Omental fat pad (tissue), 4 donors: ENCODE data around the gene FZR1. TPM values are rescaled to one million over a fixed set of nuclear protein-coding genes. Genes with fewer than 3 reads are reported as not detected.

ENCODE experiments used
- ATAC-seq: fragments of 150-250 bp; one replicate; pipeline ENCODE4 v1.9.1; 2016; ENCODE audit warnings: mild to moderate bottlenecking, moderate library complexity; ENCODE audit not compliant: low FRiP score
- DNase-seq: peaks from one replicate; pipeline ENCODE4 v3.0.0-alpha.2; 2019; ENCODE audit warnings: low spot score
- CTCF ChIP-seq, 3 donors: fragments of 450-650 bp; IDR thresholded peaks; one replicate each; pipeline ENCODE4 v1.5.1; 2016 to 2017; ENCODE audit warnings: antibody characterized with exemption in 3 of 3, mild to moderate bottlenecking in 3 of 3, moderate library complexity in 2 of 3
- total RNA-seq, 4 donors: library from RNA; depleted of rRNA; stranded (reverse); fragments of >200 nt; gene quantifications; one replicate each; pipeline ENCODE4 v1.1.0, GENCODE V29; 2016

Gene FZR1
- total RNA-seq, result 10 to 100 TPM; 10.0 to 33.1 (median 15.3) TPM

DNA sequence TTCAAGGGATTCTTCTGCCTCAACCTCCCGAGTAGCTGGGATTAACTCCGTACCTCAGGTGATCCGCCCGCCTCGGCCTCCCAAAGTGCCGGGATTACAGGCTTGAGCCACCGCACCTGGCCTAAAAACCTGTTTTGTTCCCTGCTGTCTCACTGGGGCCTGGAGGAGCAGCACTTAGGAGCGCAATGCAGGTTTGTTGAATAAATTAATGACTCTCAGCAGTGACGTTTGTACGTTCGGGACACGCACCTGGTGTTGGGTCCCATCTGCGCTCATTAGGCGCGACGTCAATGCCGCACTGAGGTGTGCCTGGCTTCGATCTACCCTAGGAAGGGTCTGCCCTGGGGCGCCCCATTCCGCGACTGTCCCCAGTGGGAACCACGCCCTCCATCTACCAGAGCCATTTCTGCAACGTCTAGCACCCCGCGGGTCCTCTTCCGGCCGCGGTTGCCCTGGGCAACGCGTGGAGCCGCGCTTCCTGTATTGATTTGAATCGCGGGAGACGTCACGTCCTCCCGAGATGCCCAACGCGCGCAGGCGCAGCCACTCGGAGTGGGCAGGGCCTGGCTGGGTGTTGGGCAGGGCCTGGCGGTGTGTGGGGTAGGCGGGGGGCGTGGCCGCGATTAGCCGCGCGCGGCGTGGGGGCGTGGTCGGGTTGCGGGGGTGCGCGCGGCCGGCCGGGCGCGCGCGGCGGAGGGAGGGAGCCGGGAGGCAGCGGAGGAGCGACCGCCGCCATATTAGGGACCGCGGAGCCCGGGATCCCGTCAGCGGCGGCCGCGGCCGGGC, at the start of gene FZR1:
FZR1 (plus strand) TSS at position 714 of the 786 bp plus-strand sequence. CDS start 16,679 bp downstream, outside the sequence.
- ATAC-seq (peak; percentile 98), DNase-seq (peak; percentile 93)
- no peak for TF ChIP-seq CTCF (IDR thresholded peaks at IDR 0.05)

DNA sequence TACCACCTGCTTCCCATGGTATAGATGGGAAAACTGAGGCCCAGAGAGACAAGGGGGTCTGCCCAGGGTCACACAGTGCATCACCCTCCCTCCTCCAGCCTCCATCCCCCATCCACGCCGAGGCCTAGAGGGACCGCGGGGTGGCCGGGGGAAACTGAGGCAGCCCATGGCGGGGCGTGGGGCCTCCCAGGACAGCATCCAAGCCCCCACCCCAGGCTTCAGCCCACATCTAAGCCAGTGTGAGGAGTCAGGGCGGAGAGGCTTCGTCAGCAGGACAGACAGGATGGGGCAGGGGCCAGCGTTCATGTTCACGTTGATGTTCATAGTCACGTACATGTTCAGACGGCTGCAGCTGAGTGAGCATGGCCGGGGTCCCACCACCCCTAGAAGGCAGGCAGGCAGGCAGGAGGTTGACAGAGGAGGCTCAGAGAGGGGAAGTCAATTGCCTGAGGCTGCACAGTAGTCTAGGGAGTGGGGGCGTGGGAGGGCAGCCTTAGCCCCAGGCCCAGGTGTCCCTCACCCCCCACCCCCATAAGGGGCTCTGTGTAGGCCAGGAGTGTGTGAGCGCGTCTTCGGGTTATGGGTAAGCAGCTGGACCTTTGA, 49.1 kb upstream of the FZR1 start:
- no peak for DNase-seq
- no peak for ATAC-seq

DNA sequence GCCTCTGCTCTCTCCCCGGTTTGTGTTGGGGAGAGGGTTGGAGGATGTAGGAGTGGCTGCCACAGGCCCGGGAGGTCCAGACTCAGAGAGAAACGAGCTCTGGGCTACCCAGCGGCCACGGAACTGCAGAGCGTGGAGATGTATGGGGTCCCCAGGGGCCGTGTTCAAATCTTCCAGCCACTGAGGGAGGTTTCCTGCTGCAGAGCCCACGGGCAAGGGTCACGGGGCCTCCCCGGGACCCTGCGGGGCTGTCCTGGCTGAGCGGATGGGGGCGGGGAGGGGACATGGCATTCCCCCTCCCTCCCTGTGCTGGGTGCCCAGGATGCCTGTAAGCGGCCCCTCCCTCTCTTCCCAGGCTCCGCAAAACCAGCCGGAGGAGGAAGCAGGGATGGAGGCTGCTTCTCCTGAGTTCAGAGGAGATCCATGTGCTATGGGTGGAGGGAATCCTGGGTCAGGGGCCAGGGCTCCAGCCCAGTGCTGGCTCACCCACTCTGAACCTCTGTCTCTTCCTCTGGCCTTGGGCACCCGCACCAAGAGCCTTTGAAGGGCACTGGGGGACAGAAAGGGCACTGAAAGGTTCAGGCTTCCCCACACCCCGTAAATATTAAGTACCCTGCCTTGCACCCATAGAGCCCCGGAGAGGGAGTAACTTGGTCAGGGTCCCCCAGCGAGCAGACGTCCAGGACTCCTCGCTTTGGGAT, 48.4 kb upstream of the FZR1 start:
- DNase-seq, result no peak
- no peak for TF ChIP-seq CTCF (IDR thresholded peaks at IDR 0.05)
- ATAC-seq, result no peak

More for the DNA sequence above, 49.1 kb upstream of the FZR1 start:
- TF ChIP-seq CTCF (IDR thresholded peaks at IDR 0.05), result no peak

- DNase-seq, result no peak
- peak; percentile 1 for ATAC-seq
- no peak for TF ChIP-seq CTCF (IDR thresholded peaks at IDR 0.05)
Measured at GRCh38 chr19:3458229-3459088, 47.7 kb upstream of the FZR1 start.

GRCh38 chr19:3459089-3459881, 46.8 kb upstream of the FZR1 start:
- DNase-seq (peak; percentile 51), ATAC-seq (peak; percentile 78)
- no peak for TF ChIP-seq CTCF (IDR thresholded peaks at IDR 0.05)
